Caco-2 (cell line): Measurements from ENCODE around the gene SRL. TPM values are rescaled to one million over a fixed set of nuclear protein-coding genes. Genes with fewer than 3 reads are reported as not detected.

ENCODE experiments used
- BruUV-seq: library from RNA; stranded (reverse); fragments of 400-500 nt; replicated peaks from 2 replicates; lab custom pipeline; 2021; lab: Mats Ljungman, UMichigan
- CTCF ChIA-PET: fragments of 300-600 bp; sonication (Branson Sonifier 250); formaldehyde crosslinking; loops from one replicate; lab custom pipeline; 2022; ENCODE audit warnings: antibody characterized with exemption; lab: Charles Lee
- POLR2A ChIA-PET: fragments of 300-600 bp; sonication (Branson Sonifier 250); formaldehyde crosslinking; loops from one replicate; lab custom pipeline; 2022; ENCODE audit warnings: antibody characterized with exemption; lab: Charles Lee
- DNase-seq, 2 experiments: peaks; one replicate each; pipeline versions ENCODE4 v3.0.0 to v3.0.0-alpha.2; 2020 to 2022
- H3K27me3 ChIP-seq: replicated peaks from 2 replicates; pipeline ENCODE4 v1.6.0; 2011; ENCODE audit warnings: low read length; ENCODE audit not compliant: control insufficient read depth, insufficient read depth
- H3K36me3 ChIP-seq: 2 replicates; pipeline ENCODE4 v1.5.1; 2011; ENCODE audit warnings: low read length; ENCODE audit not compliant: control insufficient read depth, insufficient read depth
- H3K4me1 ChIP-seq: fragments of 250-450 bp; sonication (Bioruptor Pico); 2 replicates; pipeline ENCODE4 v1.5.1; 2020; ENCODE audit warnings: mild to moderate bottlenecking
- H3K4me3 ChIP-seq: 2 replicates; pipeline ENCODE4 v1.5.1; 2011; ENCODE audit warnings: low read depth, mild to moderate bottlenecking, control low read depth, low read length
- H3K9me3 ChIP-seq: fragments of 250-450 bp; sonication (Bioruptor Pico); 2 replicates; pipeline ENCODE4 v1.5.1; 2020; ENCODE audit warnings: mild to moderate bottlenecking, moderate library complexity
- H3K27ac Mint-ChIP-seq: one replicate; pipeline ENCODE4 v1.8.0; 2022; ENCODE audit warnings: mixed read lengths; ENCODE audit not compliant: unreplicated experiment
- H3K27me3 Mint-ChIP-seq: one replicate; pipeline ENCODE4 v1.8.0; 2022; ENCODE audit warnings: mixed read lengths; ENCODE audit not compliant: insufficient read depth, unreplicated experiment
- H3K36me3 Mint-ChIP-seq: one replicate; pipeline ENCODE4 v1.8.0; 2022; ENCODE audit warnings: mild to moderate bottlenecking, mixed read lengths; ENCODE audit not compliant: insufficient read depth, unreplicated experiment
- H3K4me1 Mint-ChIP-seq: one replicate; pipeline ENCODE4 v1.8.0; 2022; ENCODE audit warnings: low read depth, mixed read lengths; ENCODE audit not compliant: unreplicated experiment
- H3K4me3 Mint-ChIP-seq: one replicate; pipeline ENCODE4 v1.8.0; 2022; ENCODE audit warnings: mild to moderate bottlenecking, moderate library complexity, mixed read lengths; ENCODE audit not compliant: unreplicated experiment
- H3K9me3 Mint-ChIP-seq: one replicate; pipeline ENCODE4 v1.8.0; 2022; ENCODE audit warnings: mixed read lengths; ENCODE audit not compliant: unreplicated experiment
- intact Hi-C: fragments of 100-400 bp; cut with micrococcal nuclease; formaldehyde crosslinking; loops from one replicate; pipeline ENCODE4 v1.10.0; 2022; ENCODE audit not compliant: unreplicated experiment
- total RNA-seq: library from RNA; stranded (reverse); gene quantifications from 2 replicates; pipeline ENCODE4 v1.2.3, GENCODE V29; 2022
- TF ChIP-seq, protein P1 (sequence below), 2 experiments: fragments of 200-600 bp in 1 of 2; IDR thresholded peaks; 1 replicate in 1 of 2; 2 replicates in 1 of 2; pipeline versions ENCODE4 v1.5.1 to v1.8.0; 2011 to 2022; ENCODE audit warnings: antibody characterized with exemption in 1 of 2, control low read depth in 1 of 2, inconsistent platforms in 1 of 2, low read depth in 1 of 2, low read length in 1 of 2, mild to moderate bottlenecking in 1 of 2, moderate library complexity in 1 of 2; ENCODE audit not compliant: insufficient read depth in 1 of 2, severe bottlenecking in 1 of 2, unreplicated experiment in 1 of 2

SRL gene
- total RNA-seq, 1 experiment from 2014 or later = not detected

- intact Hi-C loops = no loop called here
- no peaks in the 10 kb centered on the region for H3K4me1 Mint-ChIP-seq
- H3K36me3 Mint-ChIP-seq = no peaks in the 10 kb centered on the region
- BruUV-seq = no TSS peak
- TF ChIP-seq, protein P1, sequence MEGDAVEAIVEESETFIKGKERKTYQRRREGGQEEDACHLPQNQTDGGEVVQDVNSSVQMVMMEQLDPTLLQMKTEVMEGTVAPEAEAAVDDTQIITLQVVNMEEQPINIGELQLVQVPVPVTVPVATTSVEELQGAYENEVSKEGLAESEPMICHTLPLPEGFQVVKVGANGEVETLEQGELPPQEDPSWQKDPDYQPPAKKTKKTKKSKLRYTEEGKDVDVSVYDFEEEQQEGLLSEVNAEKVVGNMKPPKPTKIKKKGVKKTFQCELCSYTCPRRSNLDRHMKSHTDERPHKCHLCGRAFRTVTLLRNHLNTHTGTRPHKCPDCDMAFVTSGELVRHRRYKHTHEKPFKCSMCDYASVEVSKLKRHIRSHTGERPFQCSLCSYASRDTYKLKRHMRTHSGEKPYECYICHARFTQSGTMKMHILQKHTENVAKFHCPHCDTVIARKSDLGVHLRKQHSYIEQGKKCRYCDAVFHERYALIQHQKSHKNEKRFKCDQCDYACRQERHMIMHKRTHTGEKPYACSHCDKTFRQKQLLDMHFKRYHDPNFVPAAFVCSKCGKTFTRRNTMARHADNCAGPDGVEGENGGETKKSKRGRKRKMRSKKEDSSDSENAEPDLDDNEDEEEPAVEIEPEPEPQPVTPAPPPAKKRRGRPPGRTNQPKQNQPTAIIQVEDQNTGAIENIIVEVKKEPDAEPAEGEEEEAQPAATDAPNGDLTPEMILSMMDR (IDR thresholded peaks at IDR 0.05; ENCODE audit: insufficient read depth in 1 of 2, low read depth in 1 of 2, low read length in 1 of 2, severe bottlenecking in 1 of 2, unreplicated experiment in 1 of 2) = no peak
- Histone ChIP-seq H3K9me3 (no peaks in the 10 kb centered on the region), H3K36me3 (no peaks in the 10 kb centered on the region), H3K4me1 (no peaks in the 10 kb centered on the region), H3K27me3 (no peaks in the 10 kb centered on the region), H3K4me3 (no peak overlapping the region)
- ChIA-PET CTCF (no interaction called here), POLR2A (no interaction called here)
- no peaks in the 10 kb centered on the region for H3K27me3 Mint-ChIP-seq
- H3K27ac Mint-ChIP-seq = no peak overlapping the region
- no peak overlapping the region for H3K4me3 Mint-ChIP-seq
- no peaks in the 10 kb centered on the region for H3K9me3 Mint-ChIP-seq
- DNase-seq = no peak
Observed at GRCh38 chr16:4193920-4194319, 48.0 kb downstream of the SRL start.

DNA sequence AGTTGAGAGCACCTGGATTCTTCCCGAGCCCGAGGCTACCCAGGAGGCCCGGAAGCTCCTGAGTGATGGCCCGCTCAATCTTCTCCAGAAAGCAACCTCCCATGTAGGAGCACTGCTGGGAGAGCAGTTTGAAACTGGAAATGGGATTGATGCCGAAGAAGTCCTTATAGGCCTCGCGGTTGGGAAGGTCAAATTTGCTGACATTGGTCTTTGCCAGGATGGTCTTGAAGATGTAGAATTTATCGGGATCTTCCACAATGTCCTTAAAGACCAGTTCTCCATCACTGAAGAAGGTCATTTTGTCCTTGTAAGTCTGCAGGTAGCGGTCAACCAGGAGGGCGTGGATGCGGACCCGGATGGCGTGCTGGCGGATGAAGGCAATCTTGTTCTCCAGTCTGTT is 49.7 kb downstream of the SRL start:
- TF ChIP-seq, protein P1 (IDR thresholded peaks at IDR 0.05; ENCODE audit: insufficient read depth in 1 of 2, low read depth in 1 of 2, low read length in 1 of 2, severe bottlenecking in 1 of 2, unreplicated experiment in 1 of 2) = no peak
- BruUV-seq = no TSS peak
- Histone ChIP-seq H3K9me3 (no peaks in the 10 kb centered on the region), H3K36me3 (no peaks in the 10 kb centered on the region), H3K4me3 (no peak overlapping the region), H3K4me1 (no peaks in the 10 kb centered on the region), H3K27me3 (no peaks in the 10 kb centered on the region)
- H3K36me3 Mint-ChIP-seq = no peaks in the 10 kb centered on the region
- no peak overlapping the region for H3K4me3 Mint-ChIP-seq
- intact Hi-C loops = no loop called here
- ChIA-PET CTCF (no interaction called here), POLR2A (no interaction called here)
- no peaks in the 10 kb centered on the region for H3K27me3 Mint-ChIP-seq
- H3K9me3 Mint-ChIP-seq = no peaks in the 10 kb centered on the region
- no peaks in the 10 kb centered on the region for H3K4me1 Mint-ChIP-seq
- no peak for DNase-seq
- H3K27ac Mint-ChIP-seq = no peak overlapping the region

DNA sequence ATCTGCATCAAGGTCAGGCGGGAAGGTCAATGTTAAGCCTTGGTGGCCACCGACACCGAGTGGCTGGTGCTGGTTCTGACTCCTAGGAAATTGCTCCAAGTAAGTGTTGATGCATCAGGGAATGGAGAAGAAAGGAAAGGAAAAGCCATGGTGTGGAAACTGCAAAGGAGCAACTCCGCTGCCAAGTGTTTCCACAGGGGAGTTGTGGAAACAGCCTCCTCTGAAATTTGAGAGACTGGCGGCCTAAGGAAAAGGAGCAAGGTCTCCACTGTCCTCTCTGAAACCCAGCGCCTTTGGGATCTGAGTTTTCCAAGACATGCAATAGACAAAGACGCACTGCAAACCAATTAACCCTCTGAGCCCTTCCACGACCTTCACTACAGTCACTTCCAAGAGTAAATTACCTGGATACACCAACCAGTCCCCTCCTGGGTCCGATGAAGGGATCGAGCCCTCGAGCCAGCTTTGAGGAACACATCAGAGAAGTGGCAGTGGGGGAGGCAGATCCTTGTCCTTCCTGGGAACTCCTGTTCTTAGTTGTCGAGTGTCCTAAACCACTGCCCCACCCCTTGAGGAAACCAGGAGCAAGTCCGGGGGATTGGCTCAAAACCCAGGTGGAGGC is 51.1 kb downstream of the SRL start:
- no peak overlapping the region for H3K4me3 Mint-ChIP-seq
- Histone ChIP-seq H3K27me3 (no peaks in the 10 kb centered on the region), H3K36me3 (no peaks in the 10 kb centered on the region), H3K9me3 (no peaks in the 10 kb centered on the region), H3K4me3 (no peak overlapping the region), H3K4me1 (no peaks in the 10 kb centered on the region)
- TF ChIP-seq, protein P1 (IDR thresholded peaks at IDR 0.05; ENCODE audit: insufficient read depth in 1 of 2, low read depth in 1 of 2, low read length in 1 of 2, severe bottlenecking in 1 of 2, unreplicated experiment in 1 of 2) = no peak
- POLR2A ChIA-PET = no interaction called here
- no TSS peak for BruUV-seq
- CTCF ChIA-PET = no interaction called here
- H3K27ac Mint-ChIP-seq = no peak overlapping the region
- H3K27me3 Mint-ChIP-seq = no peaks in the 10 kb centered on the region
- H3K4me1 Mint-ChIP-seq = no peaks in the 10 kb centered on the region
- no peaks in the 10 kb centered on the region for H3K36me3 Mint-ChIP-seq
- no peaks in the 10 kb centered on the region for H3K9me3 Mint-ChIP-seq
- no peak for DNase-seq
- intact Hi-C loops = no loop called here
